HG03139 (cell line): ENCODE measurements around the gene NR1D1.
"Not testable (repeated sequence)": the region's sequence is repeated elsewhere in the genome, so short reads cannot be mapped to it uniquely, and the experiment has no call there.

ENCODE experiments used
- ATAC-seq: cut with Tn5 transposase; IDR thresholded peaks from one replicate; pipeline ENCODE4 v1.9.1; 2021; ENCODE audit not compliant: unreplicated experiment

The NR1D1 gene

DNA sequence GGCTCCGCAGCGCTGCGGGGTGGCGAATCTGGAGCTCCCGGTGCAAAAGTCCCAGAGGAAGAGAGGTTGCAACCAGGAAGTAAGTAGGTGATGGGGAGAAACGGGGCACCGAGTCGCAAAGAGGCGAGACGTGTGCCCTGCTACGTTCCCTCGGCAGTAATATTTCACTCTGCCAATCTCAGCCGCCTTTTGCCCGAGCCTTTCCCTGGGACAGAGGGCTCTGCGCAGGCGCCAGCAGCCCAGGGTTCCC is at the start of gene NR1D1:
TSS of gene NR1D1 (minus strand) at position 171 of the 250 bp plus-strand sequence. CDS start 495 bp downstream, outside the sequence.
- ATAC-seq, result no peak

DNA sequence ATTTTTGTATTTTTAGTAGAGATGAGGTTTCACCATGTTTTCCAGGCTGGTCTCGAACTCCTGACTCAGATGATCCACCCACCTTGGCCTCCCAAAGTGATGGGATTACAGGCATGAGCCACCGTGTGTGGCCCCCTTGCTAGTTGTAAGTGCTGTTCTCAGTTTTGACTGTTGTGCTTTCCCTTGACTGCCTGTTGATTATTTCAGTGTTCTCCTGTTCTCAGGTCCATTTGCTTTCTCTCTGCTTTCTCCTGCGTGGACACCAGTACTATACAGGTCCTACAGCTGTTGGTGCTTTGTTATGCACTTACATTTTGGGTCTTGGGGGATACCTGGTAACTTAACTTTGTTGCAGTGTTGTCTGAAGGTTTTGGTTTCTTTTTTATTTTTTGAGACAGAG is 48.1 kb upstream of the NR1D1 start:
- no peak for ATAC-seq

DNA sequence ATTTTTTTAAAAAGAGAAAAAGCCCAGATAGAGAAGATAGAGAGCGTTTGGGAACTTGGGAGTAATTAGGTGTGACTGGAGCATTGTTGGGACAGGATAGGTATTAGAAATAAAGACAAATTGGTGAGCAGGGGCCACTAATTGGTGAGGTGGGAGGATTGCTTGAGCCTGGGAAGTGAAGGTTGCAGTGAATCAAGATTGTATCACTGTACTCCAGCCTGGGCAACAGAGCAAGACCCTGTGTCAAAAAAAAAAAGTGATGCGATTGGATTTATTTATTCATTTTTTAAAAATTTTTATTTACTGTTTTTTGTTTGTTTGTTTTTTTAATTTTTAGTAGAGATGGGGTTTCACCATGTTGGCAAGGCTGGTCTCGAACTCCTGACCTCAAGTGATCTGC is 45.1 kb upstream of the NR1D1 start:
- ATAC-seq, result no peak

DNA sequence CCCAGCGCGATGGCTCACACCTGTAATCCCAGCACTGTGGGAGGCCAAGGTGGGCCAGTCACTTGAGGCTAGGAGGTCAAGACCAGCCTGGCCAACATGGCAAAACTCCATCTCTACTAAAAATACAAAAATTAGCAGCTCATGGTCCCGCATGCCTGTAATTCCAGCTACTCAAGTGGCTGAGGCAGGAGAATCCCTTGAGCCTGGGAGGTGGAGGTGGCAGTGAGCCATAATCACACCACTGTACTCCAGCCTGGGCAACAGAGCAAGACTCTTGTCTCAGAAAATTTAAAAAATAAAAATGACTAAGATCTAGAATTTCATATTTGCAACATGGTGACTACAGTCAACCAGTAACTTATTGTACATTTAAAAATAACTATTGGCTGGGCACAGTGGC is 42.8 kb upstream of the NR1D1 start:
- not testable (repeated sequence) for ATAC-seq

DNA sequence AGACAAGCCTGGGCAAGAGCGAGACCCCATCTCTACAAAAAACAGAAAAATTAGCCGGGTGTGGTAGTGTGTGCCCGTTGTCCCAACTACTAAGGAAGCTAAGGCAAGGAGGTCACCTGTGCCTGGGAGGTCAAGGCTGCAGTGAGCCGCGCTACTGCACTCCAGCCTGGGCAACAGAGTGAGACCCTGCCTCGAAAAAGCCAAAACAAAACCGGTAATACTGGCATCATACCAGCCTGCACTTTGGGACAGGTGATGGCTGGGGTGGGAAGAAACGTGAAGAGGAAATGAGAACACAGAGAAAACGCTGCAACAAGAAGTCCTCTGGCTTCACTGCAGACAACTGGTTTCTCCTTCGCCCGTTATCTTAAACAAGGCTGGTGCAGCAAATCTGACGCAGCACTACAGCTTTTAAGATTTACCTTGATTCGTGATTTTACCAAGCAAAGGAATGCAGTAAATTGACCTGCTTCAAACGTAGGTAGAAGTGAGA is 39.2 kb upstream of the NR1D1 start:
- ATAC-seq, result peak; percentile 7

DNA sequence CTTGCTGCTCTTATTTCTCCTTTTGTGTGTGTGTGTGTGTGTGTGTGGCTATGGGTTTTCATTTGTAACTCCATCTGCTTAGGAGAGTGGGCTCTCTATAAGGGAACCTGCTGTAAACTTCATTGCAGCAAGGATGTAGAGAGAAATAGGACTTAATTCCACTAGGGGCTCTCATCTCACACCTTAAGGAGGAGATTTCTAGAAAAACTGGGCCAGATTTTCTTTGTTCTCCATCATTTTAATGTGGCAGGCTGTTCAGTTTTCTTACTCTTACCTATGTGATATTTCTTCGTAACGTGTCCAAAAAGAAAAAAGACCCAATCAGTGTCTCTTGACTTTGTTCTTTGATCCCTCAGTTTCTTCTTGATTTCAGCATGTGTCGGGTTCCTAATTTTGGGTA is 35.4 kb upstream of the NR1D1 start:
- ATAC-seq, result no peak

DNA sequence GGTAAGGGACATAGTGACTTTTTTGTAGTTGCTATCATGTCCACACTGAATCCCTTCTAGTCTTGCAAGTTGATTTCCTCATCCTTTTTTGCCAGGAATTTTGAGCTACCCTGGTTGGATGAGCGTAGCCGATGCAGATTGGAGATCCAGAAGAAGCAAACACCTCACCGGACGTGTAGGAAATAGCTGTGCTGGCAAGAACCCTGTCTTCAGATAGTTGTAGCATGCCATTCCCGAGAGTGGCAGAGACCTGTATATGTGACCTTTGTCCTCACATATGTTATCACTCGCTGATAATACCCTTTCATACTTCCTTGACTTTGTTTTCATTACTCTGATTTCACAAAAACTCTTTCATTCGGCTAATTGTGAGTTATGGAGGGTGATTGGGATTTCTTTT is 33.8 kb upstream of the NR1D1 start:
- ATAC-seq, result no peak

DNA sequence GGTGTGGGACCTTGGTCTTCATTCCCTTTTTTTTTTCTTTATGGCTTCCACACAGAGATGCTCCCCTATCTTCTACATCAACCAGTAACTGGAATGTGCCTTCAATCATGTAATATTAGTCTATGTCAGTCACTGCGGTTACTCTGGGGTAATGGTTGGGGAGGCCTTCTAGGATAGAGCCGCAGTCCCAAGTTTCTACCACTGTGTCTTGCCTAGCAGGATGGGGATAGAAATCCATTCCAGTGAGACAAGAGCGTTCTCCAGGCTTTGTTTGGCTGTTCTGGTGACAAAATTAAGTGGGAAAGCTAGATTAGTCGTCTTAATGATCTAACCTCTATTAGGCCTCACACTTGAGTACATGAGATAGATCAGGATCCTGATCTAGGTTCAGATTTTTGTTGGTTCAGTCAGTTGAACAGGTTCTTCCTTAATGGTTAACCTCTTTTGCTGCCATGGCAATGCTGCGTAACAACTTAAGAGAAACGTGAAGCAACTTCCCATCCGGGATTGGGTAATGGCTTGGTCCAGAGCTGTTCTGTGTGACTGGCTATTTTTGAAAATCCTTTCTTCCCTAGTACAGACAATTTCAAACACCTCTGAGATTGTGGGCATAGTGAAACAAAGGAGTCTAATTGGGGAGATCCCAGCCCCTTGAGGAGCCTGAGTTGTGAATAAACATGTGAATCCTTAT is 30.1 kb upstream of the NR1D1 start:
- ATAC-seq, result no peak

DNA sequence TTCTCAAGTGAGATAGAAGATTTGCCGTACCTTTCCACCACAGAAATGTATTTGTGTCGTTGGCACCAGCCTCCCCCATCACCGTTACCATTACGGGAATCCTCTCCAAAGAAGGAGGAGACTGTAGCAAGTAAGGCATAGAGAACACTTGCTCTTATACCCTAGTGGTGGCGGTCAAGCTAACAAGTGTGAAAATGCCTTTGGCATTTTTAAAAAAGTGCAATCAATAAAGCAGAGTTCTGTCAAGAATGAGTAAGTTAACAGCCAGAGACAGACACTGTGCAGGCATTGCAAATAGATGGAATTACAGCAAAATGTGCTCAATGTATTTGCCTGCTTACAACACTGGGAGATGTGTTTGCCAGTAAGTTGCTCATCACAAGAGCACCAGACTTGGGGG is 29.1 kb upstream of the NR1D1 start:
- ATAC-seq, result no peak

DNA sequence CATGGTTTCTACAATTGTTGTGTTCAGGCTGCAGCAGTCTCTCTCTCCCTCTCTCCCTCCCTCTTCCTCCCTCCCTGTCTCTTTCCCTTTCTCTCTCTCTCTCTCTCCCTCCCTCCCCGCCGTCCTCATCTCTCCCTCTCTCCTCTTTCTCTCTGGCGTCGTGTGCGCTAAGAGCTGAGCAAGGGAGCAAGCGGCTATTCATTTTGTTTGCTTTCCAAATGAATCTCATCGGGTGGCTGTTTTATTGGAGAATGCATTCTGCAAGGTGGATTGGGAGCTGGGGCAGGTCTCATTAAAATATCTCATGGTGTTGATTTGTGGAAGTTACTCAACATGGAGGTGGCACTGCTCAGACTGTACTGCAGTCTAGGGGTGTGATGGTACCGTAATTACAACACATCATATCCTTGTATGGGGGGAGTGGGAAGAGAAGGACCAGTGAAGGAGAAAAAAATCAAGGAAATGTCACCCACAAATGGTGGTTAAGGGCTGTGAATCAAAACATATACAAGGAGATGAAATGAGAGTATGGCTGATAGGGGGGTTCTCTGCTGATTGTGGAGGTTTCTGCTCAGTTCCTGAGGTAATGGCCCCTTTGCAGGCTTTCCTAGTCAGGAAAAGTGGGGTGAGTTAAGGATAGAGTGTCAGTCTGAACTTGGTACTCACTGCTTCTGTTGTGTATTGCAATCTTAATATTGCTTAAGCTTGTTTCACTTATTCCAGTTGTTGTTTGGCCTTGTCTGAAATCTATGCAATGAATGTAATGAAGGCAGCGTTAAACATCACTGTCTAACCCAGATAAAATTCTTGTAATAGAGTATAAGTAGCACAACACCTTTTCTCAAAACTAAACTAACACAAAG is 24.1 kb upstream of the NR1D1 start:
- no peak for ATAC-seq

DNA sequence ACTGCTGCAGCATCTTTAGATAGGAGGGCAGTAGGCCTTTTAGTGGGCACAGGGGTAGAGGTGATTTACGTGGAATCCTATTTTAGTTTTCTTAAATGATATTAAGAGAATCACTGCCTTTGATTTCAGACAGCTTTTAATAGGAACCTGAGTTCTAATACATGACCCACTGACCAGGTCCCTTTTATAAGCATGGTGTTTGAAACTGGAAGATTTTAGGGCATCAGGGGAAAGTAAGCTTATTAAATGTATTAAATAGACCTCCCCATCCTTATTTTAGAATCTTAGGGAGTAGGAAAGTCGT is 23.4 kb upstream of the NR1D1 start:
- ATAC-seq, result no peak

DNA sequence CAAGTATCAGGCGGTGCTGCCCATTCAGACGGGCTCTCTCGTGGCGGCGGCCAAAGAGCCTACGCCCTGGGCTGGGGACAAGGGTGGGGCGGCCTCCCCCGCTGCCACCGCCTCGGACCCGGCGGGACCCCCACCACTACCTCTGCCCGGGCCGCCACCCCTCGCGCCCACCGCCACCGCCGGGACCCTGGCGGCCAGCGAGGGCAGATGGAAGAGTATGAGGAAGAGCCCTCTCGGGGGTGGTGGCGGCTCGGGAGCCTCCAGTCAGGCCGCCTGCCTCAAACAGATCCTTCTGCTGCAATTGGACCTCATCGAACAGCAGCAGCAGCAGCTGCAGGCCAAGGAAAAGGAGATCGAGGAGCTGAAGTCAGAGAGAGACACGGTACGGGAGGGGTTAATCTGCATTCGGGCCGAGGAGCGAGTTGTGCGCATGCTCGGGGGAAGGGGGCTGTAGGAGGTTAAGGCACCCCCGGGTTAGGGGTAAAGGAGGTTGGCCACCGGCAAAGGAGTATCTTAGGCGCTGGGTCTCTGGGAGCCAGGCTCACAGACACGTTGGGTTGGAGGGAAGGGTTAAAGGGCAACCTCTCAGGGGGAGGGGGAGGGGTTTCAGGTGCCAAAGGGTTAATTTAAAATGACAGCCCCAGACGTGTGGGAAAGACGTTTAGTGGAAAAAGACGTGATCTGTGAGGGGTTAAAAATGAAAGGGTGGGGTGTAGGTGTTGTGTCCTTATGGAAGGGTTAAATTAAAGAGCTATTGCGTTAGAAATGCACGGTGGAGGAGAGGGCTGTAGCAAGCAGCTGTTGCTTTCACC is 22.8 kb upstream of the NR1D1 start:
- ATAC-seq, result no peak

DNA sequence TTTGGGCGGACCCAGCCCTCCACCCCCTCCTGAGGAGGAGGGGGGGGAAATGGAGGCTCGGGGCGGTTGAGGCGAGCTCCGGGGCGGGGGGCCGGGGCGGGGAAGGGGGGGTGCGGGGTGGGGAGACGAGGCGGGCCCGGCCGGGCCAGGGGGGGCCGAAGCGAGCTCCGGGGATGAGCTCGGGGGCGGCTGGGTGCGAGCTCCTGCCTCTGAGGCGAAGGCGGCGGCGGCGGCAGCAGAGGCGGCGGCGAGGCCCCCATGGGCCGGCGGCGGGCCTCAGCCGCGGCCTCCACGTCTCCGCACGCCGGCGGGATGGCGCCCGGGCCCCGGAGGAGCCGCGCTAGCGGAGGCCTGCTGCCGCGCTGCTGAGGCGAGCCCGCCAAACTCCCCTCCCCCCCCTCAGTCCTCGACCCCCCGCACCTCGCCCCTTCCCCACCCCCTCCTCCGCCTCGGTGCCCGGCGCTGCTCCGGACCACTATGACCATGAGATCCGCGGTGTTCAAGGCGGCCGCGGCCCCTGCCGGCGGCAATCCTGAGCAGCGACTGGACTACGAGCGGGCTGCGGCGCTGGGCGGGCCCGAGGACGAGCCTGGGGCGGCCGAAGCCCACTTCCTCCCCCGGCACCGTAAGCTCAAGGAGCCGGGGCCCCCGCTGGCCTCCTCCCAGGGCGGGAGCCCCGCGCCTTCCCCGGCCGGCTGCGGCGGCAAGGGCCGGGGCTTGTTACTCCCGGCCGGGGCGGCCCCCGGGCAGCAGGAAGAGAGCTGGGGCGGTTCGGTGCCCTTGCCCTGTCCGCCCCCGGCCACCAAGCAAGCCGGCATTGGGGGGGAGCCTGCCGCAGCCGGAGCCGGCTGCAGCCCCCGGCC is 22.0 kb upstream of the NR1D1 start:
- ATAC-seq, result no peak

DNA sequence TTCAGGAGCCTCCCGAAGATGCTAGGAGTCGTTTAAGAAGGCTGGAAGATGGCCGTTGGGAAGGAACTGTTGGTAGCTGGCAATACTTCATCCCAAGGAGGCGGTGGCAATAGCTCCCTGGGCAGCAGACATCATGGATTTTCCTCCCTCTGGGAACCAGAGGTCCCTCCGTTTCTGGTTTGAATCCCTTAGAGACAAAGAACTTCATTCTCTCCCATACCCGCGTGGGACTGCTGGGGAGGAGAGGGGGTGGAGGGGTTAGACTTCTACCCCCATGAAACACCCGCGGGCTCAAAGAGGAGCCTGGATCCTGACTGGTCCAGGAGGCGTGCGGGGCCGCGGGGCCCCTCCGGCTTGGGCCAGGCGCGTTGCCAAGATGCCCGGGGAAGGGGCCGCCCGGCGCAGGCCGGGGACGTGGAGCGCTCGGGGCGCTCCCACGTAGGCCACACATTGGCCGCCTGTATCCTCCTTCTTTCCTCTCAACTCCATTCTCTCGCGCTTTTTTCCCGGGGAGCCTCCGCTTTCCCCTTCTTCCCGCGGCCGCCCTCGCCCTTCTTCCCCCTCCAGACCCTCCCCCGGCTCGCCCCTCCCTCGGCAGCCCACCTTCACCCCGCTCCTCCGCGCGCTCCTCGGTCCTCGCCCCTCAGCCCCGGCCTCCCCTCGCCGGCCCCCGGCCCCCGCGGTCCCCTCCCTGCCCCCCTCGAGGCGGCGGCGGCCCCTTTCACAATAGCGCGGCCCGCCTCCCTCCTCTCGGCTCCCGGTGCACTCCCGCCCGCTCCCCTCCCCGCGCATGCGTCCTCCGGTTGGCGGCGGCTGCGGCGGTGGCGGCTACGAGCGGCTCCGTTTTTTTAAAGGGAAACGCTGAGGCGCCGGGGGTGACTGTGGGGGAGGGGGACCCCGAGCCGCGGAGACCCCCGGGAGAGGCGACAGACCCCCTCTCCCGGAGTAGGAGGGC is 21.1 kb upstream of the NR1D1 start, which contains the start of gene MSL1:
TSS of gene MSL1 (plus strand) at position 791 of the 955 bp plus-strand sequence. CDS start 642 bp downstream, outside the sequence.
- ATAC-seq, result no peak

DNA sequence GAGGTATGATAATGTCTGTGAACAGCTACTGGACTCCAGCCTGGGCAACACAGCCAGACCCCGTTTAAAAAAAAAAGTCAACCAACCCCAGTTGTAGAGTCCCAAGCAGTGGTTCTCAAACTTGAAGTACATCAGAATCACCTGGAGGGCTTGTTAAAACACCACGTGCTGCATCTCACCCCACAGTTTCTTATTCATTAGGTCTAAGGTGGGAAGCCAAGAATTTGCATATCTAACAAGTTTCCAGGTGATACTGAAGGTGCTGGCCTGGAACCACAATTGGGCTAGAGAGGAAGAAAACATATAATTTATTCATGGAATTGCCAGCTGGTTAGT is 14.7 kb upstream of the NR1D1 start:
- no peak for ATAC-seq

DNA sequence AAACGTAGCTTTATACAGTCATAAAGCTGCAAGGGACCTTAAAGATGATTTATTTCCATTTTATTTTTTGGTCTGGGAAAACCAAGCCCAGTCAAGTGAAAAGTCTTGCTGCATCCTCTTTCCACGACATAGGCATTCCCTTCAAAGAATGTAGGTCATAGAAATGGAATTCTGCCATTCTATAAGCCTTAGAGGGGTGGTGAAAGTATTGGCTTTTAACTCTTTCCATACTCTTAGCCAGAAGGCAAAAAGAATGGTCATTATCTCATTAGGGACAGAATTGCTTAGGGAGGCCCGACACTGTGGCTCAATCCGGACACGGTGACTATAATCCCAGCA is 13.5 kb upstream of the NR1D1 start:
- no peak for ATAC-seq

DNA sequence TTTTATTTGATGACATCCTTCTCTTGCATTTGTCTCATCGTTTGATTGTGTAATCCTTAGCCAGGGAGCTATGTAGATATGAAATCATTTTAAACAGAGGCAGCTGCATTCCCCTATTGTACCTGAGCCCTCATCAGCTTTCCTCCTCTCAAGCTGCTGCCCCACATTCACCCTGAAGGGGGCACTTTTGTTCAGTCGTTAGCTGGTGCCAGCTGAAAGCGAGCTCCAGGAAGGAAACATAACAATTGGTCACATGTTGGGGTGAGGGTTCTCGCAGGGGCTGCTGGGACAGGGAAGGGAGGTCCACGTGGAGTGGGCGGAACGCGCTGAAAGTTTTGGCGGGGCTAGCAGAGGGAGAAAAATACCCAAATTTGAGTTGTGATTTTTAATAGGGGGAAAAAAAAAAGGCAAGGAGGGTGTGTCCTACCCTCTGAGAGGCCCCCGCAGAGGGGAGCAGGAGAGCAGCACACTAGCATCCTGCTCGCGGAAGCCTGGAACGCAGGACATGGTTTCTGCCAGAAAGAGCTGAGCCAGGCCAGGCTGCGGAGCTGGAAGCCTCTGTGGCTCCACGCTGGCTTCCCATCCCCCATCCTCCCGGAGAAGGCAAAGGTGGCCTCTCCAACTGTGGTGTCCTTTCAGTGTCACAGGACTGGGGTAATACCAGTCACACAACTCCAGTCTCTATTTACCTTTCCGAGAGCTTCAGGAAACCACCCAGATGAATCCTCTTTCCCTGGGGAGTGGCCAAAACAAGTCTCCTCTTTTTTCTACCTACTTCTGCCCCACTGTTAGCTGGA is 12.9 kb upstream of the NR1D1 start:
- peak; percentile 56 for ATAC-seq

DNA sequence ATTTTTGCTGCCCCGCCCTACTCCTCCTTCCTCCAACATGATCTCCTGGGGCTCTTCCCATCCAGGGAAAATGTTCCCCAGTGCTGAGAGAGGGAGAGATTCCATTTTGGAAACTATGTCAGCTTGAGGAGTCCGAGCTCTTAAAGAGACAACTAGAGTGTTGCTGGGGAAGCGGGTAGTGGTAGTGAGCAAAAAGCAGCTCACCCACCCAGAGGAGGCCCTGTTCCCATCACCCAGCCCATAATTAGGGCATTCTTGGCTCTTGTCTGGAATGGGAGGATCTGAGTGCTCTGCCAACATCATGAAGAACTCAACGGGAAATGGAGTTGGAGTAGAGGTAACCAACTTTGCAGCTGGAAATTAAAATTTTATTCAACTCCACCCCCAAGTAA is 12.3 kb upstream of the NR1D1 start:
- no peak for ATAC-seq

DNA sequence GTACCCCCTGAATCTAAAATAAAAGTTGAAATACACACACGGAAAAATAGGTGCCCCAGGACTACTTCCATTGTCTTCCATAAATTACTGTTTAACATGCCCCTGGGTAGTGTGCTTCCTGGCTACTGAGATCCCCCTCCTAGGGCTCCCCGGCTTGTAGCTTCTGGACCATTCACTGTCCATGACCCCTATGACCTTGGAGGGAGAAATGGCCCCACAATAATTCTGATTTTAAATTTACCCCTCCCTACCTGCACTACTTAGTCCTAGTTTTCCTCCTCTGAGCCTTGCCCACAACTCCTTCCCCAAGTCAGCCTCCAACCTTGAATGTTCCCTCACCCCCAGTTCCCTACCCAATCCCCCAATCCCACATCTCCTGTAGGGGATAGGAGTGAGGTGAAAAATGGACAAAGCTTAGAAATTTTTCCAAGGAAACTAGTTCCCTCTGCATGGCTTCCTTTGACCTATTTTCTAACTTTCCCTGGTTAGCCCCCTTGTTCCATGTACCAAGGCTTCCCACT is 11.9 kb upstream of the NR1D1 start:
- no peak for ATAC-seq
